Adrenal gland (tissue), 5 donors: ENCODE measurements around the gene GALNT1.

Source experiments
- POLR2A ChIP-seq, 2 donors: fragments of 450-650 bp; IDR thresholded peaks; one replicate each; pipeline ENCODE4 v1.6.1; 2017; ENCODE audit warnings: antibody characterized with exemption in 2 of 2, mild to moderate bottlenecking in 2 of 2, moderate library complexity in 1 of 2
- TF ChIP-seq, protein P1 (sequence below), 6 experiments: fragments of 450-650 bp in 4 of 6; fragments of 200-600 bp in 2 of 6; sonication (generic) in 1 of 6; IDR thresholded peaks; 1 replicate in 5 of 6; 2 replicates in 1 of 6; pipeline versions ENCODE4 v1.5.1 to v1.8.0; 2016 to 2021; ENCODE audit warnings: antibody characterized with exemption in 6 of 6, mild to moderate bottlenecking in 2 of 6, moderate library complexity in 1 of 6
- donor health status: DM: no; HTN: no; CAD: no.

GRCh38 chr18:35617865-35618264, 36.3 kb downstream of the GALNT1 start:
- TF ChIP-seq, protein P1, sequence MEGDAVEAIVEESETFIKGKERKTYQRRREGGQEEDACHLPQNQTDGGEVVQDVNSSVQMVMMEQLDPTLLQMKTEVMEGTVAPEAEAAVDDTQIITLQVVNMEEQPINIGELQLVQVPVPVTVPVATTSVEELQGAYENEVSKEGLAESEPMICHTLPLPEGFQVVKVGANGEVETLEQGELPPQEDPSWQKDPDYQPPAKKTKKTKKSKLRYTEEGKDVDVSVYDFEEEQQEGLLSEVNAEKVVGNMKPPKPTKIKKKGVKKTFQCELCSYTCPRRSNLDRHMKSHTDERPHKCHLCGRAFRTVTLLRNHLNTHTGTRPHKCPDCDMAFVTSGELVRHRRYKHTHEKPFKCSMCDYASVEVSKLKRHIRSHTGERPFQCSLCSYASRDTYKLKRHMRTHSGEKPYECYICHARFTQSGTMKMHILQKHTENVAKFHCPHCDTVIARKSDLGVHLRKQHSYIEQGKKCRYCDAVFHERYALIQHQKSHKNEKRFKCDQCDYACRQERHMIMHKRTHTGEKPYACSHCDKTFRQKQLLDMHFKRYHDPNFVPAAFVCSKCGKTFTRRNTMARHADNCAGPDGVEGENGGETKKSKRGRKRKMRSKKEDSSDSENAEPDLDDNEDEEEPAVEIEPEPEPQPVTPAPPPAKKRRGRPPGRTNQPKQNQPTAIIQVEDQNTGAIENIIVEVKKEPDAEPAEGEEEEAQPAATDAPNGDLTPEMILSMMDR (IDR thresholded peaks at IDR 0.05) = no peak
- no peak for TF ChIP-seq POLR2A (IDR thresholded peaks at IDR 0.05)
